ENCODE results near the gene TYW5.

Gene TYW5

DNA sequence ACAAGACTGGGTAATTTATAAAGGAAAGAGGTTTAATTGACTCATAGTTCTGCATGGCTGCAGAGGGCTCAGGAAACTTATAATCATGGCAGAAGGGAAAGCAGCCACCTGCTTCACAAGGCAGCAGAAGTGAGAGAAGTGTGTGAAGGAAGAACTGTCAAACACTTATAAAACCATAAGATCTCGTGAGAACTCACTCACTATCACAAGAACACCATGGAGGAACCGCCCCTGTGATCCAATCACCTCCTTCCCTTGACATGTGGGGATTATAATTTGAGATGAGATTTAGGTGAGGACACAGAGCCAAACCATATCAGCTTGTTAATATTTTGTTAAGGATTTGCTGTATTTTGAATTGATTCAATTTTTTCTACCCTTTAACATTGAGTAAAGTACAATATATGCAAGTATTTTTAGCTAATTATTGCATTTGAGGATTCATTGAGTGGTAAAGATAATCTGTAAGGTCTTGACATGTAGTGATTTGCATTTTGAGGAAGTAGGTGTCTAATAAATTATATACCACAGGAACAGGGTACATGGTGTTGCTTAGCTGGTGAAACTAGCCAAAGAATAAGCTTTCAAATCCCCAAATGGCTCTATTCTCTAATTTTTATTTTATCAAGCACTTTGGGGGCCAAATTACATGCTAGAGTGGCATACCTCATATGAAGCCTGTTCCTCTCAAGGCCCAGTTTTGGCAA, 48.1 kb downstream of the TYW5 start:
- Histone ChIP-seq H3K4me3 (ENCODE audit: low read depth, low read length, poor library complexity, severe bottlenecking) (no peak overlapping the region), H3K9ac (ENCODE audit: low read length) (no peak overlapping the region), H3F3A (ENCODE audit: insufficient read depth, low read length) (no peaks in the 10 kb centered on the region), H3K4me2 (ENCODE audit: low read length) (no peak overlapping the region), H3K27ac (ENCODE audit: low read depth, low read length, poor library complexity, severe bottlenecking) (no peak overlapping the region), H3K9me3 (ENCODE audit: low read length) (no peaks in the 10 kb centered on the region), H3K4me1 (ENCODE audit: insufficient read depth, low read length, severe bottlenecking) (peaks cover 7% of the 10 kb centered on the region), H3K9me2 (ENCODE audit: low read depth, low read length) (no peaks in the 10 kb centered on the region), H2AFZ (ENCODE audit: low read length) (no peak overlapping the region), H3K79me2 (ENCODE audit: insufficient read depth, low read length) (peaks cover 7% of the 10 kb centered on the region), H4K20me1 (ENCODE audit: insufficient read depth, low read length) (no peaks in the 10 kb centered on the region), H3K27me3 (ENCODE audit: insufficient read depth, low read length) (no peaks in the 10 kb centered on the region), H3K36me3 (ENCODE audit: insufficient read depth, low read length) (no peaks in the 10 kb centered on the region)
- TF ChIP-seq EZH2 (IDR thresholded peaks at IDR 0.05; ENCODE audit: borderline replicate concordance, low read length): no peak
- no peak for TF ChIP-seq CTCF (IDR thresholded peaks at IDR 0.05; ENCODE audit: low read length)

- no peak overlapping the region for H3K9ac ChIP-seq (ENCODE audit: low read length)
- no peaks in the 10 kb centered on the region for H3K9me3 ChIP-seq (ENCODE audit: low read length)
- no peak for TF ChIP-seq CTCF (IDR thresholded peaks at IDR 0.05; ENCODE audit: low read length)
- TF ChIP-seq EZH2 (IDR thresholded peaks at IDR 0.05; ENCODE audit: borderline replicate concordance, low read length): no peak
- no peaks in the 10 kb centered on the region for H3K9me2 ChIP-seq (ENCODE audit: low read depth, low read length)
- no peaks in the 10 kb centered on the region for H4K20me1 ChIP-seq (ENCODE audit: insufficient read depth, low read length)
- H3F3A ChIP-seq (ENCODE audit: insufficient read depth, low read length): no peaks in the 10 kb centered on the region
- H3K4me3 ChIP-seq (ENCODE audit: low read depth, low read length, poor library complexity, severe bottlenecking): no peak overlapping the region
- no peaks in the 10 kb centered on the region for H3K27me3 ChIP-seq (ENCODE audit: insufficient read depth, low read length)
- H3K4me2 ChIP-seq (ENCODE audit: low read length): no peak overlapping the region
- no peaks in the 10 kb centered on the region for H3K79me2 ChIP-seq (ENCODE audit: insufficient read depth, low read length)
- no peaks in the 10 kb centered on the region for H3K4me1 ChIP-seq (ENCODE audit: insufficient read depth, low read length, severe bottlenecking)
- H3K36me3 ChIP-seq (ENCODE audit: insufficient read depth, low read length): no peaks in the 10 kb centered on the region
- no peak overlapping the region for H2AFZ ChIP-seq (ENCODE audit: low read length)
- no peak overlapping the region for H3K27ac ChIP-seq (ENCODE audit: low read depth, low read length, poor library complexity, severe bottlenecking)
These were observed 52.2 kb downstream of the TYW5 start for GRCh38 chr2:199903111-199903510.

- Histone ChIP-seq H3K4me2 (ENCODE audit: low read length) (no peak overlapping the region), H3K4me1 (ENCODE audit: insufficient read depth, low read length, severe bottlenecking) (no peaks in the 10 kb centered on the region), H2AFZ (ENCODE audit: low read length) (no peak overlapping the region), H3F3A (ENCODE audit: insufficient read depth, low read length) (no peaks in the 10 kb centered on the region), H3K36me3 (ENCODE audit: insufficient read depth, low read length) (no peaks in the 10 kb centered on the region), H3K79me2 (ENCODE audit: insufficient read depth, low read length) (no peaks in the 10 kb centered on the region), H3K9me3 (ENCODE audit: low read length) (no peaks in the 10 kb centered on the region), H3K27me3 (ENCODE audit: insufficient read depth, low read length) (no peaks in the 10 kb centered on the region), H3K27ac (ENCODE audit: low read depth, low read length, poor library complexity, severe bottlenecking) (no peak overlapping the region), H4K20me1 (ENCODE audit: insufficient read depth, low read length) (no peaks in the 10 kb centered on the region), H3K4me3 (ENCODE audit: low read depth, low read length, poor library complexity, severe bottlenecking) (no peak overlapping the region), H3K9me2 (ENCODE audit: low read depth, low read length) (no peaks in the 10 kb centered on the region), H3K9ac (ENCODE audit: low read length) (no peak overlapping the region)
- TF ChIP-seq CTCF (IDR thresholded peaks at IDR 0.05; ENCODE audit: low read length) (no peak), EZH2 (IDR thresholded peaks at IDR 0.05; ENCODE audit: borderline replicate concordance, low read length) (no peak)
These were observed 52.7 kb downstream of the TYW5 start for GRCh38 chr2:199902486-199903110.

All from OCI-LY1 (cell line).